Spinal cord (tissue), 10 donors: ENCODE measurements around the gene FAM76B. TPM values are rescaled to one million over a fixed set of nuclear protein-coding genes. Genes with fewer than 3 reads are reported as not detected.
"Not testable (repeated sequence)": the region's sequence is repeated elsewhere in the genome, so short reads cannot be mapped to it uniquely, and the experiment has no call there.

ENCODE experiments used
- DNase-seq, 6 donors: peaks; one replicate each; pipeline versions ENCODE4 v3.0.0 to v3.0.0-alpha.2; 2013 to 2015; ENCODE audit warnings: low spot score in 6 of 6, low read depth in 4 of 6
- H3K27ac ChIP-seq: one replicate; pipeline ENCODE4 v1.5.1; 2013; ENCODE audit warnings: low read depth, low read length, control low read depth
- H3K27me3 ChIP-seq: one replicate; pipeline ENCODE4 v1.6.1; 2013; ENCODE audit warnings: low read length; ENCODE audit not compliant: control insufficient read depth, insufficient read depth
- H3K36me3 ChIP-seq: one replicate; pipeline ENCODE4 v1.6.1; 2013; ENCODE audit warnings: low read length; ENCODE audit not compliant: control insufficient read depth, insufficient read depth
- H3K4me1 ChIP-seq: one replicate; pipeline ENCODE4 v1.6.1; 2013; ENCODE audit warnings: low read length; ENCODE audit not compliant: control insufficient read depth, insufficient read depth
- H3K4me3 ChIP-seq: one replicate; pipeline ENCODE4 v1.5.1; 2013; ENCODE audit warnings: low read depth, low read length, control low read depth
- H3K9me3 ChIP-seq: one replicate; pipeline ENCODE4 v1.6.1; 2013; ENCODE audit warnings: low read length; ENCODE audit not compliant: control insufficient read depth, insufficient read depth
- WGBS: methylation state at CpG from one replicate; pipeline ENCODE4 v1.1.5; 2013; ENCODE audit warnings: missing lambda C conversion rate; ENCODE audit not compliant: insufficient coverage; 5-methylcytosine and 5-hydroxymethylcytosine counted together
- polyA plus RNA-seq, 2 donors: library from polyadenylated mRNA; unstranded; fragments of 120-200 nt; gene quantifications; one replicate each; pipeline ENCODE4 v1.2.1, GENCODE V29; 2013; ENCODE audit not compliant: insufficient read length in 2 of 2
- total RNA-seq, 2 donors: library from RNA; depleted of rRNA in 1 of 2; stranded (reverse); fragments of 120-200 nt in 1 of 2; fragments of >200 nt in 1 of 2; gene quantifications; one replicate each; pipeline versions ENCODE4 v1.2.3 to v1.2.4, GENCODE V29; 2013 to 2014
- donor health status: healthy.

The FAM76B gene
- total and polyA plus RNA-seq, 4 donors = 31.6 to 52.4 (median 39.6) TPM

GRCh38 chr11:95816037-95816436 is 26.5 kb upstream of the FAM76B start:
- Histone ChIP-seq H3K4me3 (no peak overlapping the region), H3K9me3 (no peaks in the 10 kb centered on the region), H3K27ac (no peak overlapping the region), H3K27me3 (no peaks in the 10 kb centered on the region), H3K4me1 (no peaks in the 10 kb centered on the region), H3K36me3 (peaks cover 6% of the 10 kb centered on the region)
- no CpG with 5 or more reads among the region's 2 CpGs for WGBS
- no peak for DNase-seq

- DNase-seq, H3K27me3 ChIP-seq, H3K4me3 ChIP-seq, H3K9me3 ChIP-seq, H3K27ac ChIP-seq, H3K4me1 ChIP-seq: not testable (repeated sequence)
- WGBS = no CpG with 5 or more reads among the region's 4 CpGs
- H3K36me3 ChIP-seq = peaks cover 12% of the 10 kb centered on the region
Observed at GRCh38 chr11:95811052-95811451, 21.5 kb upstream of the FAM76B start.

GRCh38 chr11:95806464-95806863 is 16.9 kb upstream of the FAM76B start:
- not testable (repeated sequence) for H3K4me3 ChIP-seq, DNase-seq, H3K27me3 ChIP-seq, H3K4me1 ChIP-seq, H3K27ac ChIP-seq, H3K9me3 ChIP-seq, H3K36me3 ChIP-seq
- 98% methylated on average over 6 of the region's 6 CpGs for WGBS

DNA sequence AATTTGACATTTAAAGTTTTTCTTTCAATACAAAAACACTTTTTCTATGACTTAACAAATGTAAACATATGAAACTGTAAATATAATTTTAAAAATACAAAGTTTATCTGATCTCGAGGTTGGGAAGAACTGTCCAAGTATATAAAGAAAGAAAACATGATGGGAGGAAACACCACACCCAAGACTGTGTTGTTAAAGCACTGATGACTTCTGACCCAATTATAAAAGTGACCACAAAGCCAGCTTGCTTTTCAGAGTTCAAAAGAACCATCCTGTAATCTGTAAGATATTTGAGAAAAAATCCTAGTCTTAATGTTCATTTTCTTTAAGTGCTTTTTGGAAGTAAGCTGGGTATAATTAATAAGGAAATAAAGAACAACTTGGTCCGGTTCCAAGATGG is 16.3 kb upstream of the FAM76B start:
- WGBS = 100% methylated on average over 1 of the region's 2 CpGs
- Histone ChIP-seq H3K27ac (no peak overlapping the region), H3K4me3 (no peak overlapping the region), H3K36me3 (peaks cover 6% of the 10 kb centered on the region), H3K4me1 (no peaks in the 10 kb centered on the region), H3K9me3 (no peaks in the 10 kb centered on the region), H3K27me3 (no peaks in the 10 kb centered on the region)
- no peak for DNase-seq

- no CpG with 5 or more reads among the region's 2 CpGs for WGBS
- DNase-seq = no peak
- peaks cover 10% of the 10 kb centered on the region for H3K36me3 ChIP-seq
Observed at GRCh38 chr11:95803973-95804372, 14.4 kb upstream of the FAM76B start.

GRCh38 chr11:95802806-95803205 is 13.2 kb upstream of the FAM76B start:
- Histone ChIP-seq H3K27me3 (no peaks in the 10 kb centered on the region), H3K9me3 (no peaks in the 10 kb centered on the region), H3K27ac (no peak overlapping the region), H3K4me1 (no peaks in the 10 kb centered on the region), H3K36me3 (peaks cover 10% of the 10 kb centered on the region), H3K4me3 (no peak overlapping the region)
- WGBS = 100% methylated on average over 1 of the region's 1 CpG
- DNase-seq = no peak

More at GRCh38 chr11:95803973-95804372, 14.4 kb upstream of the FAM76B start:
- H3K27me3 ChIP-seq = no peaks in the 10 kb centered on the region
- H3K4me3 ChIP-seq = no peak overlapping the region
- no peaks in the 10 kb centered on the region for H3K9me3 ChIP-seq
- H3K27ac ChIP-seq = no peak overlapping the region
- no peaks in the 10 kb centered on the region for H3K4me1 ChIP-seq

DNA sequence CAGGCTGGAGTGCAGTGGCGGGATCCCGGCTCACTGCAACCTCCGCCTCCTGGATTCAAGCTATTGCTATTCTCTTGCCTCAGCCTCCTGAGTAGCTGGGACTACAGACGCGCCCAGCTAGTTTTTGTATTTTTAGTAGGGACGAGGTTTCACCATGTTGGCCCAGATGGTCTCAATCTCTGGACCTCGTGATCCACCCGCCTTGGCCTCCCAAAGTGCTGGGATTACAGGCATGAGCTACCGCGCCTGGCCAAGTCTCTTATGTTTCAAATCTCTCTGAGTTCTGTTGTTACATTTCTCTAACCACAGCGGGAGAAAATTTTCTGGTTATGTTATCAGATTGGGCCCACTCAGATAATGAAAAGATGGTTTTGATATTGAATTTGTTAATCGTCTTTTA is 10.9 kb upstream of the FAM76B start:
- Histone ChIP-seq H3K27ac (no peak overlapping the region), H3K27me3 (no peaks in the 10 kb centered on the region), H3K4me3 (no peak overlapping the region), H3K36me3 (peaks cover 4% of the 10 kb centered on the region), H3K9me3 (no peaks in the 10 kb centered on the region), H3K4me1 (no peaks in the 10 kb centered on the region)
- no peak for DNase-seq
- WGBS = 89% methylated on average over 3 of the region's 12 CpGs

DNA sequence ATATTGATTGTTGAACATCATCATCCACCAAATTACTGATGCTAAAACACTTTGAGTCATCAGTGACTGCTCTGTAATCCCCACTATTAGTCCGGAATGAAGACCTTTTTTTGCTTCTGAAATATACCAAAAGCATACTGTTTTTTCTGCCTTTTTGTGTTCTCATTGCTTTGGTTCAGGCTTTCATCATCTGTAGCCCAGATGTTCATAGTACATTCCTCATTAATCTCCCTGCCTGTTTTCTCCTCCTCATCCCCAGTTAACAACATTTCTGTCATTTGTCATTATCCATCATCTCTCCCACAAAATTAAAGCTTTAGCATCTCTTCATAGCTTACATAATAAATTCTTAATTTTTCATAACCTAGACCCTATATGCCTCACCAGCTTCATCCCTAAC is 10.0 kb upstream of the FAM76B start:
- WGBS = 93% methylated on average over 1 of the region's 1 CpG
- Histone ChIP-seq H3K27ac (no peak overlapping the region), H3K4me3 (no peak overlapping the region), H3K36me3 (peaks cover 4% of the 10 kb centered on the region), H3K4me1 (no peaks in the 10 kb centered on the region), H3K9me3 (no peaks in the 10 kb centered on the region), H3K27me3 (no peaks in the 10 kb centered on the region)
- DNase-seq = no peak

DNA sequence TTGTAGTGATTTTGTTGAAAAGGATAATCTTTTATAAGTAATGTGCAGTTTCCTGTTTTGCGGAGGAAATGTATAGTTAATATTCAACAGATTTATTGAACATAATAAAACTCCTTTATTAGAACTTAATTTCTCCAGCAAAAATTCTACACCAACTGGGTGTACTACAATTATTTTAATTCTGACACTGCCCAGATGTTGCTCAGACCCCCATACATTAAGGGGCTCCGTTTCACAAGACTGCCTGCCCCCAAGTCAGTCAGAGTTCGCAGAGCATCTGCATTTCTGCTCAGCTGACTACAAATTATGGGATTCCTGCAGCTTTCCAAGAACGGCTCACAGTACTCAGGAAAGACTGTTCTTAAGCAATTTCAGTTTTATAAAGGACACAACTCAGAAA is 6.9 kb upstream of the FAM76B start:
- Histone ChIP-seq H3K4me1 (peaks cover 2% of the 10 kb centered on the region), H3K36me3 (peaks cover 4% of the 10 kb centered on the region), H3K27ac (no peak overlapping the region), H3K9me3 (no peaks in the 10 kb centered on the region), H3K27me3 (no peaks in the 10 kb centered on the region), H3K4me3 (no peak overlapping the region)
- WGBS = 71% methylated on average over 2 of the region's 4 CpGs
- no peak for DNase-seq

GRCh38 chr11:95795627-95796295 is 6.2 kb upstream of the FAM76B start:
- H3K27ac ChIP-seq = no peak overlapping the region
- H3K36me3 ChIP-seq = peaks cover 4% of the 10 kb centered on the region
- no peaks in the 10 kb centered on the region for H3K9me3 ChIP-seq
- no peak overlapping the region for H3K4me3 ChIP-seq
- peaks cover 5% of the 10 kb centered on the region for H3K4me1 ChIP-seq
- DNase-seq = peak in 1 of 6 donors; percentile 54
- no CpG with 5 or more reads among the region's 3 CpGs for WGBS
- H3K27me3 ChIP-seq = no peaks in the 10 kb centered on the region
